HCT116 (cell line): Measurements from ENCODE around the gene SMIM35. TPM values are rescaled to one million over a fixed set of nuclear protein-coding genes. Genes with fewer than 3 reads are reported as not detected.

Source experiments
- ATAC-seq: fragments of 200-7000 bp; cut with Tn5 transposase; 2 replicates; pipeline ENCODE4 v1.9.1; 2020; ENCODE audit warnings: mild to moderate bottlenecking, moderate library complexity
- BruUV-seq: library from RNA; stranded (reverse); fragments of 400-500 nt; replicated peaks from 2 replicates; lab custom pipeline; 2021; lab: Mats Ljungman, UMichigan
- CTCF ChIA-PET: fragments of 300-600 bp; sonication (Branson Sonifier 250); formaldehyde crosslinking; loops from one replicate; lab custom pipeline; 2021; ENCODE audit warnings: antibody characterized with exemption; lab: Charles Lee
- POLR2A ChIA-PET: fragments of 300-600, 350-600 bp; sonication (Branson Sonifier 250); formaldehyde crosslinking; loops from one replicate; lab custom pipeline; 2021; ENCODE audit warnings: antibody characterized with exemption; lab: Charles Lee
- RAD21 ChIA-PET, 2 experiments: fragments of 300-600 bp; sonication (Branson Sonifier 250); formaldehyde crosslinking; loops; one replicate each; lab custom pipeline; 2023; ENCODE audit warnings: low total read pairs in 2 of 2; ENCODE audit not compliant: uncharacterized antibody in 2 of 2, unreplicated experiment in 2 of 2, low non-redundant PET in 1 of 2; lab: Charles Lee
- DNase-seq: peaks from one replicate; pipeline ENCODE4 v3.0.0-alpha.2; 2010; ENCODE audit warnings: low read depth, low spot score
- H2AFZ ChIP-seq: fragments of 200-600 bp; shearing (Covaris generic), sonication (generic); 2 replicates; pipeline ENCODE4 v1.6.1; 2017; ENCODE audit warnings: low read depth, mixed run types, mixed read lengths, antibody characterized with exemption, low read length; ENCODE audit not compliant: poor library complexity, severe bottlenecking
- H3K27ac ChIP-seq: 2 replicates; pipeline ENCODE4 v1.5.1; 2012; ENCODE audit warnings: low read depth, low read length
- H3K27me3 ChIP-seq: fragments of 200-600 bp; sonication (generic); 2 replicates; pipeline ENCODE4 v1.6.1; 2016; ENCODE audit warnings: mixed run types, low read length, mixed read lengths; ENCODE audit not compliant: insufficient read depth
- H3K36me3 ChIP-seq, 2 experiments: fragments of 200-500 bp in 1 of 2; fragments of 200-600 bp in 1 of 2; sonication (Bioruptor generic) in 1 of 2; sonication (generic) in 1 of 2; 2 replicates each; pipeline versions ENCODE4 v1.5.1 to v1.6.1; 2014 to 2016; ENCODE audit warnings: low read length in 2 of 2, inconsistent platforms in 1 of 2, mixed read lengths in 1 of 2, mixed run types in 1 of 2; ENCODE audit not compliant: insufficient read depth in 2 of 2, control insufficient read depth in 1 of 2
- H3K4me1 ChIP-seq, 2 experiments: fragments of 200-600 bp in 1 of 2; sonication (generic) in 1 of 2; 2 replicates each; pipeline versions ENCODE4 v1.5.1 to v1.6.1; 2012 to 2017; ENCODE audit warnings: low read length in 2 of 2, inconsistent platforms in 1 of 2, mild to moderate bottlenecking in 1 of 2, mixed read lengths in 1 of 2, mixed run types in 1 of 2, moderate library complexity in 1 of 2; ENCODE audit not compliant: insufficient read depth in 2 of 2, control insufficient read depth in 1 of 2
- H3K4me2 ChIP-seq: fragments of 200-600 bp; sonication (generic); 2 replicates; pipeline ENCODE4 v1.6.1; 2017; ENCODE audit warnings: mixed run types, low read length, mixed read lengths
- H3K4me3 ChIP-seq, 2 experiments: fragments of 200-600 bp in 1 of 2; sonication (generic) in 1 of 2; replicated peaks in 1 of 2; 2 replicates each; pipeline ENCODE4 v1.5.1; 2011 to 2016; ENCODE audit warnings: low read length in 2 of 2, control low read depth in 1 of 2, low read depth in 1 of 2, mild to moderate bottlenecking in 1 of 2, mixed read lengths in 1 of 2, mixed run types in 1 of 2
- H3K79me2 ChIP-seq: fragments of 200-600 bp; sonication (generic); 2 replicates; pipeline ENCODE4 v1.6.1; 2017; ENCODE audit warnings: mild to moderate bottlenecking, mixed run types, low read length, moderate library complexity, mixed read lengths; ENCODE audit not compliant: insufficient read depth
- H3K9ac ChIP-seq: fragments of 200-600 bp; sonication (generic); 2 replicates; pipeline ENCODE4 v1.6.1; 2016; ENCODE audit warnings: low read length, mixed read lengths
- H3K9me2 ChIP-seq: fragments of 200-600 bp; sonication (generic), shearing (Covaris generic); 2 replicates; pipeline ENCODE4 v1.6.1; 2017; ENCODE audit warnings: mixed run types, mild to moderate bottlenecking, moderate library complexity; ENCODE audit not compliant: insufficient read depth
- H3K9me3 ChIP-seq, 2 experiments: fragments of 200-500 bp in 1 of 2; fragments of 200-600 bp in 1 of 2; sonication (Bioruptor generic) in 1 of 2; sonication (generic) in 1 of 2; 2 replicates each; pipeline ENCODE4 v1.6.1; 2014 to 2017; ENCODE audit warnings: low read length in 2 of 2, mixed read lengths in 2 of 2, inconsistent platforms in 1 of 2, low read depth in 1 of 2, mild to moderate bottlenecking in 1 of 2, mixed run types in 1 of 2, moderate library complexity in 1 of 2; ENCODE audit not compliant: control insufficient read depth in 1 of 2, insufficient read depth in 1 of 2
- H4K20me1 ChIP-seq: fragments of 200-600 bp; sonication (generic), shearing (Covaris generic); 2 replicates; pipeline ENCODE4 v1.6.1; 2017; ENCODE audit warnings: mixed run types, mild to moderate bottlenecking, moderate library complexity; ENCODE audit not compliant: insufficient read depth
- CBX3 ChIP-seq: IDR thresholded peaks from 2 replicates; pipeline ENCODE4 v1.6.1; 2012; ENCODE audit warnings: low read depth
- EGR1 ChIP-seq: IDR thresholded peaks from 2 replicates; pipeline ENCODE4 v1.6.1; 2012; ENCODE audit warnings: low read depth
- POLR2A ChIP-seq: IDR thresholded peaks from 2 replicates; pipeline ENCODE4 v1.7.0; 2011; ENCODE audit warnings: borderline replicate concordance; ENCODE audit not compliant: insufficient read depth, insufficient read length; ENCODE audit errors: extremely low read depth
- REST ChIP-seq: IDR thresholded peaks from 2 replicates; pipeline ENCODE4 v1.6.1; 2012; ENCODE audit warnings: low read depth
- SP1 ChIP-seq: IDR thresholded peaks from 2 replicates; pipeline ENCODE4 v1.6.1; 2012; ENCODE audit warnings: low read depth
- SRF ChIP-seq: IDR thresholded peaks from 2 replicates; pipeline ENCODE4 v1.6.1; 2012; ENCODE audit warnings: low read depth
- TCF7L2 ChIP-seq: IDR thresholded peaks from 2 replicates; pipeline ENCODE4 v1.7.0; 2011; ENCODE audit warnings: borderline replicate concordance, inconsistent platforms; ENCODE audit not compliant: insufficient read depth, insufficient read length; ENCODE audit errors: extremely low read depth
- YY1 ChIP-seq: IDR thresholded peaks from 2 replicates; pipeline ENCODE4 v1.6.1; 2011; ENCODE audit warnings: low read length, low read depth, moderate library complexity, mild to moderate bottlenecking; ENCODE audit not compliant: insufficient replicate concordance; ENCODE audit errors: extremely low read depth
- intact Hi-C: fragments of 100-400 bp; cut with micrococcal nuclease; formaldehyde crosslinking; loops from 2 replicates; pipeline ENCODE4 v1.10.0; 2022
- total RNA-seq: library from RNA; stranded (reverse); gene quantifications from one replicate; pipeline ENCODE4 v1.2.1, GENCODE V29; 2021; ENCODE audit not compliant: unreplicated experiment

The SMIM35 gene
- total RNA-seq, 1 experiment from 2014 or later = not detected

GRCh38 chr11:118048472-118049370, 38.0 kb downstream of the SMIM35 start:
- no peak overlapping the region for H3K4me2 ChIP-seq

More at GRCh38 chr11:118048472-118049370, 38.0 kb downstream of the SMIM35 start:
- ATAC-seq = no peak
- ChIA-PET CTCF (interaction anchor here (0.6 to 1.7 kb wide), 4 partner anchors 9 to 241 kb away, joined by 3 to 8 read pairs (median 4); no protein-coding TSS in a partner anchor), RAD21 (no interaction called here), POLR2A (interaction anchor here (0.7 kb wide), 1 partner anchor 35 kb away, joined by 6 read pairs; no protein-coding TSS in a partner anchor)
- TF ChIP-seq SP1 (no peak), SRF (no peak), EGR1 (no peak), TCF7L2 (no peak), REST (no peak), YY1 (no peak), CBX3 (no peak), POLR2A (no peak)
- no peaks in the 10 kb centered on the region for H3K9me2 ChIP-seq
- no peak overlapping the region for H3K9ac ChIP-seq
- peaks cover 0 to 6% of the 10 kb centered on the region in 2 experiments; a peak in 2 of 4 replicates for H3K4me1 ChIP-seq
- H3K27ac ChIP-seq = no peak overlapping the region
- intact Hi-C loops = no loop called here
- H4K20me1 ChIP-seq = no peaks in the 10 kb centered on the region
- BruUV-seq = no TSS peak
- DNase-seq = no peak
- H3K36me3 ChIP-seq = no peaks in the 10 kb centered on the region
- H3K9me3 ChIP-seq = no peaks in the 10 kb centered on the region
- H3K4me3 ChIP-seq = no peak overlapping the region
- no peak overlapping the region for H2AFZ ChIP-seq
- H3K27me3 ChIP-seq = peaks cover 12% of the 10 kb centered on the region; the same call in 1 of the 2 replicates
- no peaks in the 10 kb centered on the region for H3K79me2 ChIP-seq
